Memory B cell (primary cell): ENCODE results near the gene NXPE3.
A peak's percentile ranks its signal among the peaks of the same experiment; 100 is the strongest.

ENCODE experiments used
- ATAC-seq: fragments of 150-1000 bp; cut with Tn5 transposase; 2 replicates; pipeline ENCODE4 v1.10.0; 2021; ENCODE audit warnings: low read depth, mild to moderate bottlenecking, moderate library complexity
- DNase-seq, 2 donors: peaks; one replicate each; pipeline ENCODE4 v3.0.0; 2022; ENCODE audit warnings: low spot score in 2 of 2
- H3K27ac Mint-ChIP-seq: one replicate; pipeline ENCODE4 v1.8.0; 2022; ENCODE audit warnings: mild to moderate bottlenecking, moderate library complexity, mixed read lengths
- H3K27me3 Mint-ChIP-seq: one replicate; pipeline ENCODE4 v1.8.0; 2022; ENCODE audit warnings: mixed read lengths
- H3K36me3 Mint-ChIP-seq: one replicate; pipeline ENCODE4 v1.8.0; 2022; ENCODE audit warnings: mild to moderate bottlenecking, mixed read lengths
- H3K4me1 Mint-ChIP-seq: one replicate; pipeline ENCODE4 v1.8.0; 2022; ENCODE audit warnings: mixed read lengths
- H3K4me3 Mint-ChIP-seq: one replicate; pipeline ENCODE4 v1.8.0; 2022; ENCODE audit warnings: mild to moderate bottlenecking, moderate library complexity, mixed read lengths
- H3K9me3 Mint-ChIP-seq: one replicate; pipeline ENCODE4 v1.8.0; 2022; ENCODE audit warnings: mixed read lengths

The NXPE3 gene

GRCh38 chr3:101828276-101828675, 49.3 kb downstream of the NXPE3 start:
- peak overlapping the region; percentile 96 for H3K27ac Mint-ChIP-seq
- H3K36me3 Mint-ChIP-seq, result peaks cover 5% of the 10 kb centered on the region
- H3K4me3 Mint-ChIP-seq, result peak overlapping the region; percentile 87
- H3K4me1 Mint-ChIP-seq, result peaks cover 53% of the 10 kb centered on the region
- ATAC-seq, result no peak
- H3K27me3 Mint-ChIP-seq, result no peaks in the 10 kb centered on the region
- H3K9me3 Mint-ChIP-seq, result no peaks in the 10 kb centered on the region
- DNase-seq, result no peak

GRCh38 chr3:101828691-101829436, 49.9 kb downstream of the NXPE3 start:
- peaks cover 5% of the 10 kb centered on the region for H3K36me3 Mint-ChIP-seq
- H3K4me1 Mint-ChIP-seq, result peaks cover 57% of the 10 kb centered on the region
- ATAC-seq, result peak; percentile 43
- H3K4me3 Mint-ChIP-seq, result peak overlapping the region; percentile 87
- H3K9me3 Mint-ChIP-seq, result no peaks in the 10 kb centered on the region
- H3K27ac Mint-ChIP-seq, result peak overlapping the region; percentile 96
- peak in 1 of 2 donors; percentile 18 for DNase-seq
- no peaks in the 10 kb centered on the region for H3K27me3 Mint-ChIP-seq

GRCh38 chr3:101829437-101829830, 50.4 kb downstream of the NXPE3 start:
- Mint-ChIP-seq H3K4me3 (peak overlapping the region; percentile 87), H3K4me1 (peaks cover 62% of the 10 kb centered on the region)

GRCh38 chr3:101829874-101830273, 50.9 kb downstream of the NXPE3 start:
- peak overlapping the region; percentile 96 for H3K27ac Mint-ChIP-seq
- H3K36me3 Mint-ChIP-seq, result peaks cover 5% of the 10 kb centered on the region
- peaks cover 66% of the 10 kb centered on the region for H3K4me1 Mint-ChIP-seq
- ATAC-seq, result peak; percentile 19
- H3K4me3 Mint-ChIP-seq, result peak overlapping the region; percentile 87
- H3K27me3 Mint-ChIP-seq, result no peaks in the 10 kb centered on the region
- H3K9me3 Mint-ChIP-seq, result no peaks in the 10 kb centered on the region
- DNase-seq, result no peak

More at GRCh38 chr3:101829437-101829830, 50.4 kb downstream of the NXPE3 start:
- no peak for DNase-seq
- Mint-ChIP-seq H3K9me3 (no peaks in the 10 kb centered on the region), H3K27me3 (no peaks in the 10 kb centered on the region), H3K27ac (peak overlapping the region; percentile 96), H3K36me3 (peaks cover 5% of the 10 kb centered on the region)
- no peak for ATAC-seq

DNA sequence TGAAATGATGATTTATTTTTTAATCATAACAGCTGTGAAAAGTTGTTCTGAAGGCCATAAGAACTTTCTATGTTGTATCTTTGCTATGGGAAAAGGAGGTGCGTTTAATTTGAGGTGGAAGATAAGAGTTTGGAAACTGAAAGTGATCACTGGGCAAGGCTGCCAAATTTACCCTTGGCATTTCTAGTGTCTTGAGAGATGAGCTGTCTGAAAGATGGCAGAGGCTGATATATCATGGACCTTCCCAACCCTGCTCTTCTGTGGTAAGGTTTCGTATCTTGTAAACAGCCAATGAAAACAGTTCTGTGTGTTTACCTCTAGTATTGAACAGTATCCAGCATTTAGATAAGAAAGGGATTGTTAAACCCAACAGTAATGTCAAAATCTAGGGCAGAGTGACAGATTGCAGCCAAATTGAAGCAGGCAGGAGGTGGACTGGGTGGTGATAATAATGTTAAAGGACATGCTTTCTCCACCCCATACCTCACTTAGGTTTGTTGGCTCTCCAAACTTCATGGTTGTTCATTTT, 54.5 kb downstream of the NXPE3 start:
- Mint-ChIP-seq H3K27ac (peak overlapping the region; percentile 94), H3K27me3 (no peaks in the 10 kb centered on the region), H3K36me3 (peaks cover 5% of the 10 kb centered on the region), H3K4me1 (peaks cover 84% of the 10 kb centered on the region), H3K9me3 (no peaks in the 10 kb centered on the region), H3K4me3 (peak overlapping the region; percentile 16)
- DNase-seq (no peak), ATAC-seq (peak; percentile 19)

DNA sequence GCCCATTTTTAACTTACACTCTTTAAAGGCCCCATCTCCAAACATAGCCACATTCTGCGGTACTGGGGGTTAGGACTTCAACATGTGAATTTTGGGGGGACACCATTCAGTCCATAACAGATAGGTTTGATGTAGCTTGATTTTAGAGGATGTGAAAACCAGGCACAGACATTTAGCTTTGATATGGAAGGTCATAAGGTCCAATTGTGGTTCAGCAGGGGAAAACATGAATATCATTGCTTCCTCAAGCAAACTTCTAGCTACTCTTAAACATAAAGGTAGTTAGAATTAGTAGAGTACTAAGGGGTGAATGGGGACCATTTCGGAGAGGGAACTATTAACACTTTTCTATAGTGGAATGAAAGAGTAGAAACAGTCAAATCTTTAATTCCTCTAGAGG, 56.7 kb downstream of the NXPE3 start:
- Mint-ChIP-seq H3K36me3 (peaks cover 5% of the 10 kb centered on the region), H3K4me1 (peaks cover 78% of the 10 kb centered on the region), H3K27ac (peak overlapping the region; percentile 94), H3K4me3 (no peak overlapping the region), H3K27me3 (no peaks in the 10 kb centered on the region), H3K9me3 (no peaks in the 10 kb centered on the region)
- DNase-seq (no peak), ATAC-seq (no peak)

- DNase-seq, result no peak
- Mint-ChIP-seq H3K4me3 (no peak overlapping the region), H3K27ac (peak overlapping the region; percentile 94), H3K4me1 (peaks cover 80% of the 10 kb centered on the region), H3K36me3 (peaks cover 5% of the 10 kb centered on the region), H3K9me3 (no peaks in the 10 kb centered on the region), H3K27me3 (no peaks in the 10 kb centered on the region)
- no peak for ATAC-seq
These were observed 57.1 kb downstream of the NXPE3 start for GRCh38 chr3:101836160-101836559.

GRCh38 chr3:101836652-101837598, 57.9 kb downstream of the NXPE3 start:
- H3K27ac Mint-ChIP-seq, result peak overlapping the region; percentile 94
- H3K36me3 Mint-ChIP-seq, result peaks cover 6% of the 10 kb centered on the region
- ATAC-seq, result peak; percentile 92
- peak overlapping the region; percentile 80 for H3K4me3 Mint-ChIP-seq
- H3K4me1 Mint-ChIP-seq, result peaks cover 77% of the 10 kb centered on the region
- H3K27me3 Mint-ChIP-seq, result no peaks in the 10 kb centered on the region
- H3K9me3 Mint-ChIP-seq, result peaks cover 1% of the 10 kb centered on the region
- DNase-seq, result peak in 1 of 2 donors; percentile 34

- Mint-ChIP-seq H3K4me3 (no peak overlapping the region), H3K27me3 (no peaks in the 10 kb centered on the region), H3K9me3 (peaks cover 6% of the 10 kb centered on the region), H3K4me1 (peaks cover 70% of the 10 kb centered on the region), H3K27ac (peak overlapping the region; percentile 57), H3K36me3 (peaks cover 12% of the 10 kb centered on the region)
- ATAC-seq, result no peak
- DNase-seq, result no peak
These were observed 59.7 kb downstream of the NXPE3 start for GRCh38 chr3:101838691-101839090.

GRCh38 chr3:101840066-101840465, 61.1 kb downstream of the NXPE3 start:
- Mint-ChIP-seq H3K36me3 (peaks cover 10% of the 10 kb centered on the region), H3K27me3 (no peaks in the 10 kb centered on the region), H3K4me1 (peaks cover 58% of the 10 kb centered on the region), H3K9me3 (peaks cover 6% of the 10 kb centered on the region), H3K27ac (peak overlapping the region; percentile 3), H3K4me3 (no peak overlapping the region)
- ATAC-seq (no peak), DNase-seq (no peak)

GRCh38 chr3:101842245-101842934, 63.4 kb downstream of the NXPE3 start:
- Mint-ChIP-seq H3K27ac (peak overlapping the region; percentile 8), H3K4me1 (peaks cover 44% of the 10 kb centered on the region), H3K36me3 (peaks cover 10% of the 10 kb centered on the region), H3K4me3 (peak overlapping the region; percentile 27), H3K9me3 (peaks cover 6% of the 10 kb centered on the region), H3K27me3 (no peaks in the 10 kb centered on the region)
- no peak for DNase-seq
- no peak for ATAC-seq

GRCh38 chr3:101842935-101843330, 63.9 kb downstream of the NXPE3 start:
- peaks cover 6% of the 10 kb centered on the region for H3K9me3 Mint-ChIP-seq
- ATAC-seq (peak; percentile 65), DNase-seq (no peak)
- H3K4me3 Mint-ChIP-seq, result peak overlapping the region; percentile 66
- no peaks in the 10 kb centered on the region for H3K27me3 Mint-ChIP-seq
- peak overlapping the region; percentile 71 for H3K27ac Mint-ChIP-seq
- peaks cover 10% of the 10 kb centered on the region for H3K36me3 Mint-ChIP-seq
- H3K4me1 Mint-ChIP-seq, result peaks cover 45% of the 10 kb centered on the region

- Mint-ChIP-seq H3K4me3 (no peak overlapping the region), H3K36me3 (peaks cover 10% of the 10 kb centered on the region), H3K27me3 (no peaks in the 10 kb centered on the region), H3K4me1 (peaks cover 38% of the 10 kb centered on the region), H3K27ac (no peak overlapping the region), H3K9me3 (peaks cover 6% of the 10 kb centered on the region)
- DNase-seq, result no peak
- ATAC-seq, result no peak
These were observed 66.4 kb downstream of the NXPE3 start for GRCh38 chr3:101845425-101845824.
